GM12873 (cell line): ENCODE data around the gene TNS1.

Source experiments
- TF ChIP-seq, protein P1 (sequence below): IDR thresholded peaks from 2 replicates; pipeline ENCODE4 v1.5.1; 2012; ENCODE audit warnings: low read depth, mild to moderate bottlenecking, moderate library complexity, low read length, control low read depth; ENCODE audit not compliant: insufficient read depth; ENCODE audit errors: missing control alignments

Gene TNS1

DNA sequence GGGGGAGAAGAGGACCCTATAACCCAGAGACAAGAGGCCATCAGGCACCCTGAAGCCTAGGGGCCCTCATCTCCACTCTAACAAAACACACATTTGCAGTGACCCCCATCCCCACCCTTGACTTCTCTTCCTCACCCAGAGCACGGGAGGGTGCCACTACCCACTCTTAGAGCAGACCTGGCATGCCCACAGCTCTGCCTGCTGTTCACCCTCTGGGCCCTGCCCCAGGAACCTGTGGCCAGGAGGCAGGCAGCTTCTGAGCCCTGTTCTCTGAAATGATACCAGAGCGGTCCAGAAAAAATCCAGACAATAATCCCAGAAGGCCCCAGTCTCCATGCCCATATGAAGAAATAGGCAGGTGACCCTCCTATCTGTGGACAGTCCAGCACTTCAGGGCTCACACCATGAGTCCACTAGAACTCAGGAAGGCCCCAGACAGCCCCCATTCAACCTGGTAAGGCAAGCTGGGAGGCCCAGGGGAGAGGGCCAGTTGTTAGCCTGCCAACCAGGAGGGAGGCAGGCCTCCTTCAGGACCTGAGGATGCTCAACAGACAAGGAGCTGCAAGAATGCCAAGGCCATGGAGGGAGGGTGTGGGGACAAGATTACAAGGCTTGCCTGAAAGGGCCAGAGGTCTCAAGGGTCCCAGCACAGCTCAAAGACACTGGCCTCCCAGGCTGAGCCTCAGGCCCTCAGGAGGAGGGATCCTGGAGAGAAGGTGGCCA, 75.0 kb downstream of the TNS1 start:
- TF ChIP-seq, protein P1, sequence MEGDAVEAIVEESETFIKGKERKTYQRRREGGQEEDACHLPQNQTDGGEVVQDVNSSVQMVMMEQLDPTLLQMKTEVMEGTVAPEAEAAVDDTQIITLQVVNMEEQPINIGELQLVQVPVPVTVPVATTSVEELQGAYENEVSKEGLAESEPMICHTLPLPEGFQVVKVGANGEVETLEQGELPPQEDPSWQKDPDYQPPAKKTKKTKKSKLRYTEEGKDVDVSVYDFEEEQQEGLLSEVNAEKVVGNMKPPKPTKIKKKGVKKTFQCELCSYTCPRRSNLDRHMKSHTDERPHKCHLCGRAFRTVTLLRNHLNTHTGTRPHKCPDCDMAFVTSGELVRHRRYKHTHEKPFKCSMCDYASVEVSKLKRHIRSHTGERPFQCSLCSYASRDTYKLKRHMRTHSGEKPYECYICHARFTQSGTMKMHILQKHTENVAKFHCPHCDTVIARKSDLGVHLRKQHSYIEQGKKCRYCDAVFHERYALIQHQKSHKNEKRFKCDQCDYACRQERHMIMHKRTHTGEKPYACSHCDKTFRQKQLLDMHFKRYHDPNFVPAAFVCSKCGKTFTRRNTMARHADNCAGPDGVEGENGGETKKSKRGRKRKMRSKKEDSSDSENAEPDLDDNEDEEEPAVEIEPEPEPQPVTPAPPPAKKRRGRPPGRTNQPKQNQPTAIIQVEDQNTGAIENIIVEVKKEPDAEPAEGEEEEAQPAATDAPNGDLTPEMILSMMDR, result no peak

GRCh38 chr2:217926801-217927200, 76.0 kb downstream of the TNS1 start:
- TF ChIP-seq, protein P1, result no peak

- TF ChIP-seq, protein P1, result no peak
These were observed 78.4 kb downstream of the TNS1 start for GRCh38 chr2:217924346-217924901.

DNA sequence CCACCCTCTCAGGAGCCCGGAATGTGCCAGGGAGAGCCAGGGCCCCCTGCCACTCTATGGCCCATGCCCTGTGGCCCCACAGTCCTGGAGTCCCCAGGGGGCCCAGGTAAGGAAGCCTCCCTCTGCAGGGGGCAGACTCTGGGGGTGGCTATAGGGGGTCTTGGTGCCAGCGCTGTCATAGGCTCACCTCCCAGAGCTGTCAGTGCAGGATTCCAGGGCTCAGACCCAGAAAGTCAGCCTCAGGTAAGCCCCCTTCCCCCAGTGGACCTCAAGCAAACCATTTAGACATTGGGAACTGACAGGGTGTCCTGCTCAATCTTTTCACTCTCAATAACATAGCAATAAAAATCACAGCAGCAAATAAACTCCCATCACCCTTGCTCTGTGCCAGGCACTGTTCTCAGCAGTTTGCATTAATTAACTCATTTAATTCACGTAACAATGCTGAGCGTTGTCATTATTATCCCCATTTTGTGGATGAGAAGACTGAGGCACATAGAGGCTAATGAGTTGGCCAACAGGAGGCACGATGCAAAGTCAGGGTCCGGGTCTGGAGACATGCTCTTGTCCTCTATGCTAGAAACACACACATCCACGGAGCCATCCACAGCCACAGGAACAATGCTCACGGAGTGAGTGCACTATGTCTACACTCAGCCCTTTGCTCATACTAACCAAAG, 79.6 kb downstream of the TNS1 start:
- TF ChIP-seq, protein P1, result no peak

GRCh38 chr2:217922101-217923006, 80.4 kb downstream of the TNS1 start:
- TF ChIP-seq, protein P1, result no peak

GRCh38 chr2:217920879-217921603, 81.8 kb downstream of the TNS1 start:
- TF ChIP-seq, protein P1, result no peak
